GM12878 (cell line): ENCODE data around the gene ERBB3. TPM values are rescaled to one million over a fixed set of nuclear protein-coding genes. Genes with fewer than 3 reads are reported as not detected.
A peak's percentile ranks its signal among the peaks of the same experiment; 100 is the strongest.

Source experiments
- BCL3 ChIP-seq: IDR thresholded peaks from 2 replicates; pipeline ENCODE4 v1.6.1; 2011; ENCODE audit warnings: borderline replicate concordance, low read depth, mild to moderate bottlenecking, moderate library complexity, low read length; ENCODE audit not compliant: insufficient read depth, poor library complexity, severe bottlenecking
- BRCA1 ChIP-seq: IDR thresholded peaks from 2 replicates; pipeline ENCODE4 v1.6.1; 2011; ENCODE audit warnings: low read depth, low read length, improper control_type of control experiment
- CBX3 ChIP-seq: fragments of 200-600 bp; sonication (generic); IDR thresholded peaks from 2 replicates; pipeline ENCODE4 v1.6.1; 2016; ENCODE audit warnings: low read depth, borderline replicate concordance
- CHD2 ChIP-seq: IDR thresholded peaks from 2 replicates; pipeline ENCODE4 v1.6.1; 2011; ENCODE audit warnings: low read depth, low read length, improper control_type of control experiment, borderline replicate concordance
- EGR1 ChIP-seq, 2 experiments: IDR thresholded peaks; 1 replicate in 1 of 2; 2 replicates in 1 of 2; pipeline ENCODE4 v1.6.1; 2011 to 2012; ENCODE audit warnings: low read depth in 2 of 2, low read length in 2 of 2, borderline replicate concordance in 1 of 2, mild to moderate bottlenecking in 1 of 2, moderate library complexity in 1 of 2
- GATAD2B ChIP-seq: fragments of 450-650 bp; conservative IDR thresholded peaks from 2 replicates; pipeline ENCODE4 v1.6.1; 2017; ENCODE audit warnings: low read depth, mild to moderate bottlenecking, moderate library complexity
- IKZF2 ChIP-seq, 2 experiments: fragments of 450-650 bp; IDR thresholded peaks; 2 replicates each; pipeline ENCODE4 v1.6.1; 2017; ENCODE audit warnings: mild to moderate bottlenecking in 2 of 2, moderate library complexity in 2 of 2
- JUNB ChIP-seq: IDR thresholded peaks from 2 replicates; pipeline ENCODE4 v1.6.1; 2016; ENCODE audit warnings: antibody characterized with exemption, mild to moderate bottlenecking
- MAX ChIP-seq: IDR thresholded peaks from 2 replicates; pipeline ENCODE4 v1.6.1; 2012; ENCODE audit warnings: low read depth, low read length, improper control_type of control experiment
- MLLT1 ChIP-seq: fragments of 450-650 bp; IDR thresholded peaks from 2 replicates; pipeline ENCODE4 v1.6.1; 2016; ENCODE audit warnings: mild to moderate bottlenecking
- NFYA ChIP-seq: IDR thresholded peaks from 2 replicates; pipeline ENCODE4 v1.6.1; 2011; ENCODE audit warnings: low read depth, mild to moderate bottlenecking, low read length, improper control_type of control experiment, borderline replicate concordance
- NR2C1 ChIP-seq: fragments of 450-650 bp; IDR thresholded peaks from 2 replicates; pipeline ENCODE4 v1.6.1; 2017; ENCODE audit warnings: antibody characterized with exemption, mild to moderate bottlenecking, moderate library complexity
- RUNX3 ChIP-seq: IDR thresholded peaks from 2 replicates; pipeline ENCODE4 v1.6.1; 2012; ENCODE audit warnings: low read length, inconsistent platforms
- SMC3 ChIP-seq: IDR thresholded peaks from 2 replicates; pipeline ENCODE4 v1.6.1; 2011; ENCODE audit warnings: low read length, improper control_type of control experiment, borderline replicate concordance
- SP1 ChIP-seq: IDR thresholded peaks from one replicate; pipeline ENCODE4 v1.6.1; 2011; ENCODE audit warnings: low read depth, low read length
- SREBF2 ChIP-seq: IDR thresholded peaks from 2 replicates; pipeline ENCODE4 v1.6.1; 2012; ENCODE audit warnings: mild to moderate bottlenecking, low read length
- TCF12 ChIP-seq: IDR thresholded peaks from 2 replicates; pipeline ENCODE4 v1.6.1; 2011; ENCODE audit warnings: low read depth, mild to moderate bottlenecking, low read length
- YBX1 ChIP-seq: fragments of 450-650 bp; IDR thresholded peaks from 2 replicates; pipeline ENCODE4 v1.6.1; 2016; ENCODE audit warnings: antibody characterized with exemption
- ZNF207 ChIP-seq: fragments of 450-650 bp; IDR thresholded peaks from 2 replicates; pipeline ENCODE4 v1.6.1; 2014; ENCODE audit warnings: antibody characterized with exemption, mild to moderate bottlenecking, borderline replicate concordance
- ZNF274 ChIP-seq: IDR thresholded peaks from one replicate; pipeline ENCODE4 v1.8.0; 2011; ENCODE audit not compliant: insufficient read length, insufficient read depth
- polyA plus RNA-seq, 11 experiments: library from polyadenylated mRNA; depleted of rRNA in 4 of 11; unstranded in 6 of 11; stranded (reverse) in 5 of 11; fragments of >200 nt; fragmentation: Nextera tagmentation in 4 of 11; fragmentation: Illumina TruSeq in 1 of 11; extraction: Ambion mirVana in 4 of 11; extraction: Trizol in 1 of 11; gene quantifications; 1 replicate in 1 of 11; 2 replicates in 10 of 11; pipeline versions ENCODE4 v1.2.1 to v1.2.3, GENCODE V29; 2011 to 2016; ENCODE audit warnings: inconsistent platforms in 2 of 11, missing spikeins in 2 of 11, low read depth in 1 of 11
- total RNA-seq, 4 experiments: library from RNA; depleted of rRNA in 3 of 4; stranded (reverse); fragments of >200 nt in 3 of 4; fragmentation: Illumina TruSeq in 1 of 4; extraction: Trizol in 1 of 4; gene quantifications; 2 replicates each; pipeline versions ENCODE4 v1.2.1 to v1.2.3, GENCODE V29; 2013 to 2021
- TF ChIP-seq, protein P1 (sequence below), 3 experiments: IDR thresholded peaks in 2 of 3; conservative IDR thresholded peaks in 1 of 3; 2 replicates each; pipeline ENCODE4 v1.5.1; 2011; ENCODE audit warnings: low read depth in 3 of 3, low read length in 3 of 3, mild to moderate bottlenecking in 3 of 3, control low read depth in 2 of 3, moderate library complexity in 2 of 3, inconsistent platforms in 1 of 3, mixed read lengths in 1 of 3; ENCODE audit not compliant: control insufficient read depth in 2 of 3, insufficient read depth in 1 of 3; ENCODE audit errors: extremely low read depth in 1 of 3
- TF ChIP-seq, protein P2 (sequence below): fragments of 450-650 bp; IDR thresholded peaks from 2 replicates; pipeline ENCODE4 v1.6.1; 2017; ENCODE audit warnings: mild to moderate bottlenecking, moderate library complexity

The ERBB3 gene
- total and polyA plus RNA-seq, 10 of the 15 experiments (the other 5 are each of a cell fraction or from before 2014, with no cell fraction given), result 0.03 to 0.72 (median 0.04) TPM; not detected in 5

GRCh38 chr12:56104109-56104814, 24.3 kb downstream of the ERBB3 start, which contains the start of gene PA2G4 (continued):
- TF ChIP-seq BCL3 (no peak), CHD2 (peak; percentile 93), RUNX3 (peak; percentile 69), ZNF207 (no peak; the same call in 1 of the 2 replicates), IKZF2 (IDR thresholded peaks at IDR 0.05) (peak; percentile 100), EGR1 (IDR thresholded peaks at IDR 0.05; ENCODE audit: borderline replicate concordance in 1 of 2, low read depth in 2 of 2, low read length in 2 of 2) (no peak), GATAD2B (no peak; the same call in 1 of the 2 replicates), MAX (peak; percentile 80), TCF12 (peak; percentile 43; the same call in 1 of the 2 replicates), SREBF2 (no peak), NR2C1 (peak; percentile 92), JUNB (no peak), NFYA (no peak), ZNF274 (no peak), SP1 (no peak), MLLT1 (peak; percentile 56; the same call in 1 of the 2 replicates), YBX1 (no peak), SMC3 (no peak), CBX3 (no peak), BRCA1 (no peak)
- TF ChIP-seq, protein P1, sequence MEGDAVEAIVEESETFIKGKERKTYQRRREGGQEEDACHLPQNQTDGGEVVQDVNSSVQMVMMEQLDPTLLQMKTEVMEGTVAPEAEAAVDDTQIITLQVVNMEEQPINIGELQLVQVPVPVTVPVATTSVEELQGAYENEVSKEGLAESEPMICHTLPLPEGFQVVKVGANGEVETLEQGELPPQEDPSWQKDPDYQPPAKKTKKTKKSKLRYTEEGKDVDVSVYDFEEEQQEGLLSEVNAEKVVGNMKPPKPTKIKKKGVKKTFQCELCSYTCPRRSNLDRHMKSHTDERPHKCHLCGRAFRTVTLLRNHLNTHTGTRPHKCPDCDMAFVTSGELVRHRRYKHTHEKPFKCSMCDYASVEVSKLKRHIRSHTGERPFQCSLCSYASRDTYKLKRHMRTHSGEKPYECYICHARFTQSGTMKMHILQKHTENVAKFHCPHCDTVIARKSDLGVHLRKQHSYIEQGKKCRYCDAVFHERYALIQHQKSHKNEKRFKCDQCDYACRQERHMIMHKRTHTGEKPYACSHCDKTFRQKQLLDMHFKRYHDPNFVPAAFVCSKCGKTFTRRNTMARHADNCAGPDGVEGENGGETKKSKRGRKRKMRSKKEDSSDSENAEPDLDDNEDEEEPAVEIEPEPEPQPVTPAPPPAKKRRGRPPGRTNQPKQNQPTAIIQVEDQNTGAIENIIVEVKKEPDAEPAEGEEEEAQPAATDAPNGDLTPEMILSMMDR (IDR thresholded peaks at IDR 0.05 in 2 of 3, conservative IDR thresholded peaks at IDR 0.05 in 1 of 3; ENCODE audit: control insufficient read depth in 2 of 3, extremely low read depth in 1 of 3, insufficient read depth in 1 of 3, low read depth in 3 of 3, low read length in 3 of 3), result no peak
- TF ChIP-seq, protein P2, sequence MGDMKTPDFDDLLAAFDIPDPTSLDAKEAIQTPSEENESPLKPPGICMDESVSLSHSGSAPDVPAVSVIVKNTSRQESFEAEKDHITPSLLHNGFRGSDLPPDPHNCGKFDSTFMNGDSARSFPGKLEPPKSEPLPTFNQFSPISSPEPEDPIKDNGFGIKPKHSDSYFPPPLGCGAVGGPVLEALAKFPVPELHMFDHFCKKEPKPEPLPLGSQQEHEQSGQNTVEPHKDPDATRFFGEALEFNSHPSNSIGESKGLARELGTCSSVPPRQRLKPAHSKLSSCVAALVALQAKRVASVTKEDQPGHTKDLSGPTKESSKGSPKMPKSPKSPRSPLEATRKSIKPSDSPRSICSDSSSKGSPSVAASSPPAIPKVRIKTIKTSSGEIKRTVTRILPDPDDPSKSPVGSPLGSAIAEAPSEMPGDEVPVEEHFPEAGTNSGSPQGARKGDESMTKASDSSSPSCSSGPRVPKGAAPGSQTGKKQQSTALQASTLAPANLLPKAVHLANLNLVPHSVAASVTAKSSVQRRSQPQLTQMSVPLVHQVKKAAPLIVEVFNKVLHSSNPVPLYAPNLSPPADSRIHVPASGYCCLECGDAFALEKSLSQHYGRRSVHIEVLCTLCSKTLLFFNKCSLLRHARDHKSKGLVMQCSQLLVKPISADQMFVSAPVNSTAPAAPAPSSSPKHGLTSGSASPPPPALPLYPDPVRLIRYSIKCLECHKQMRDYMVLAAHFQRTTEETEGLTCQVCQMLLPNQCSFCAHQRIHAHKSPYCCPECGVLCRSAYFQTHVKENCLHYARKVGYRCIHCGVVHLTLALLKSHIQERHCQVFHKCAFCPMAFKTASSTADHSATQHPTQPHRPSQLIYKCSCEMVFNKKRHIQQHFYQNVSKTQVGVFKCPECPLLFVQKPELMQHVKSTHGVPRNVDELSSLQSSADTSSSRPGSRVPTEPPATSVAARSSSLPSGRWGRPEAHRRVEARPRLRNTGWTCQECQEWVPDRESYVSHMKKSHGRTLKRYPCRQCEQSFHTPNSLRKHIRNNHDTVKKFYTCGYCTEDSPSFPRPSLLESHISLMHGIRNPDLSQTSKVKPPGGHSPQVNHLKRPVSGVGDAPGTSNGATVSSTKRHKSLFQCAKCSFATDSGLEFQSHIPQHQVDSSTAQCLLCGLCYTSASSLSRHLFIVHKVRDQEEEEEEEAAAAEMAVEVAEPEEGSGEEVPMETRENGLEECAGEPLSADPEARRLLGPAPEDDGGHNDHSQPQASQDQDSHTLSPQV, result no peak
